SK-N-SH treated with all-trans-retinoic acid at 6 μM for 48 hours (cell line): ENCODE measurements around the gene ATP6V0B.

Source experiments
- ATAC-seq: fragments of 200-7000 bp; cut with Tn5 transposase; 3 replicates; pipeline ENCODE4 v1.9.1; 2020; ENCODE audit warnings: mild to moderate bottlenecking, moderate library complexity
- BACH2 ChIP-seq: fragments of 250-450 bp; sonication (Bioruptor Pico); IDR thresholded peaks from 2 replicates; pipeline ENCODE4 v1.9.0; 2021; ENCODE audit warnings: mild to moderate bottlenecking, borderline replicate concordance
- CSDC2 ChIP-seq: fragments of 250-450 bp; sonication (Bioruptor Pico); IDR thresholded peaks from 2 replicates; pipeline ENCODE4 v1.5.0; 2020; ENCODE audit warnings: mild to moderate bottlenecking, moderate library complexity
- ESRRG ChIP-seq: fragments of 250-450 bp; sonication (Bioruptor Pico); IDR thresholded peaks from 2 replicates; pipeline ENCODE4 v1.6.1; 2021; ENCODE audit warnings: mild to moderate bottlenecking
- GLIS3 ChIP-seq: fragments of 250-450 bp; sonication (Bioruptor Pico); IDR thresholded peaks from 2 replicates; pipeline ENCODE4 v1.5.0; 2020; ENCODE audit warnings: mild to moderate bottlenecking, moderate library complexity
- ISL1 ChIP-seq: fragments of 250-450 bp; sonication (Bioruptor Pico); IDR thresholded peaks from 2 replicates; pipeline ENCODE4 v2.1.2; 2022; ENCODE audit warnings: mild to moderate bottlenecking, moderate library complexity
- OSR1 ChIP-seq: fragments of 250-450 bp; sonication (Bioruptor Pico); IDR thresholded peaks from 2 replicates; pipeline ENCODE4 v1.8.0; 2022; ENCODE audit warnings: moderate library complexity, mild to moderate bottlenecking, inconsistent platforms
- PPARA ChIP-seq: fragments of 250-450 bp; sonication (Bioruptor Pico); IDR thresholded peaks from 2 replicates; pipeline ENCODE4 v1.5.0; 2020; ENCODE audit warnings: mild to moderate bottlenecking, borderline replicate concordance
- RARB ChIP-seq: fragments of 250-450 bp; sonication (Bioruptor Pico); IDR thresholded peaks from 2 replicates; pipeline ENCODE4 v1.8.0; 2021; ENCODE audit warnings: mild to moderate bottlenecking, moderate library complexity
- TCF4 ChIP-seq: fragments of 250-450 bp; sonication (Bioruptor Pico); IDR thresholded peaks from 2 replicates; pipeline ENCODE4 v1.8.0; 2021; ENCODE audit warnings: mild to moderate bottlenecking, moderate library complexity, borderline replicate concordance
- TOX ChIP-seq: fragments of 250-450 bp; sonication (Bioruptor Pico); IDR thresholded peaks from 2 replicates; pipeline ENCODE4 v1.8.0; 2021; ENCODE audit warnings: mild to moderate bottlenecking, moderate library complexity, borderline replicate concordance
- ZC3H10 ChIP-seq: fragments of 250-450 bp; sonication (Bioruptor Pico); IDR thresholded peaks from 2 replicates; pipeline ENCODE4 v1.5.1; 2021; ENCODE audit warnings: mild to moderate bottlenecking, moderate library complexity
- ZFP3 ChIP-seq: fragments of 250-450 bp; sonication (Bioruptor Pico); IDR thresholded peaks from 2 replicates; pipeline ENCODE4 v1.5.0; 2020; ENCODE audit warnings: mild to moderate bottlenecking, moderate library complexity
- ZFP30 ChIP-seq: fragments of 450-650 bp; formaldehyde crosslinking; IDR thresholded peaks from 2 replicates; pipeline ENCODE4 v1.5.0; 2022; ENCODE audit warnings: mild to moderate bottlenecking, moderate library complexity
- ZNF565 ChIP-seq: fragments of 450-650 bp; formaldehyde crosslinking; conservative IDR thresholded peaks from 2 replicates; pipeline ENCODE4 v1.5.0; 2020; ENCODE audit warnings: low read depth, mild to moderate bottlenecking, moderate library complexity
- ZNF70 ChIP-seq: fragments of 450-650 bp; formaldehyde crosslinking; IDR thresholded peaks from 2 replicates; pipeline ENCODE4 v1.5.0; 2020; ENCODE audit warnings: mild to moderate bottlenecking, moderate library complexity
- ZNF8 ChIP-seq: fragments of 450-650 bp; formaldehyde crosslinking; IDR thresholded peaks from 2 replicates; pipeline ENCODE4 v1.5.0; 2020; ENCODE audit warnings: mild to moderate bottlenecking, moderate library complexity
- TF ChIP-seq, protein P1 (sequence below): fragments of 250-450 bp; sonication (Bioruptor Pico); IDR thresholded peaks from 2 replicates; pipeline ENCODE4 v1.5.0; 2020; ENCODE audit warnings: mild to moderate bottlenecking, moderate library complexity
- TF ChIP-seq, protein P2 (sequence below): fragments of 250-450 bp; sonication (Bioruptor Pico); IDR thresholded peaks from 2 replicates; pipeline ENCODE4 v1.5.1; 2020; ENCODE audit warnings: low read depth, mild to moderate bottlenecking, moderate library complexity
- TF ChIP-seq, protein P3 (sequence below): fragments of 250-450 bp; sonication (Bioruptor Pico); IDR thresholded peaks from 2 replicates; pipeline ENCODE4 v1.8.0; 2021; ENCODE audit warnings: low read depth, mild to moderate bottlenecking, moderate library complexity, borderline replicate concordance

Gene ATP6V0B

DNA sequence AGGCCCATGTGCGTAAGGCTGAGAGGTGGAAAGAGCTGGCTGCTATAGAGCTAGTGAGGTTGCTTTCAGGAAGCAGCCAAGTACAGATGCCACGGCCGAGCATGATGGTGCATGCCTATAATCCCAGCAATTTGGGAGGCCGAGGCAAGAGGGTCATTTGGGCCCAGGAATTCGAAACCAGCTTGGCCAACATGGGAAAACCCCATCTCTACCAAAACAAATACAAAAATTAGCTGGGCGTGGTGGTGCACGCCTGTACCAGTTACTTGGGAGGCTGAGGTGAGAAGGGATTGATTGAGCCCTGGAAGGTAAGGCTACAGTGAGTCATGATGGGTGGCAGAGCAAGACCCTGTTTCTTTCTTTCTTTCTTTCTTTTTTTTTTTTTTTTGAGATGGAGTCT lies 19.3 kb downstream of the ATP6V0B start:
- TF ChIP-seq, protein P1, sequence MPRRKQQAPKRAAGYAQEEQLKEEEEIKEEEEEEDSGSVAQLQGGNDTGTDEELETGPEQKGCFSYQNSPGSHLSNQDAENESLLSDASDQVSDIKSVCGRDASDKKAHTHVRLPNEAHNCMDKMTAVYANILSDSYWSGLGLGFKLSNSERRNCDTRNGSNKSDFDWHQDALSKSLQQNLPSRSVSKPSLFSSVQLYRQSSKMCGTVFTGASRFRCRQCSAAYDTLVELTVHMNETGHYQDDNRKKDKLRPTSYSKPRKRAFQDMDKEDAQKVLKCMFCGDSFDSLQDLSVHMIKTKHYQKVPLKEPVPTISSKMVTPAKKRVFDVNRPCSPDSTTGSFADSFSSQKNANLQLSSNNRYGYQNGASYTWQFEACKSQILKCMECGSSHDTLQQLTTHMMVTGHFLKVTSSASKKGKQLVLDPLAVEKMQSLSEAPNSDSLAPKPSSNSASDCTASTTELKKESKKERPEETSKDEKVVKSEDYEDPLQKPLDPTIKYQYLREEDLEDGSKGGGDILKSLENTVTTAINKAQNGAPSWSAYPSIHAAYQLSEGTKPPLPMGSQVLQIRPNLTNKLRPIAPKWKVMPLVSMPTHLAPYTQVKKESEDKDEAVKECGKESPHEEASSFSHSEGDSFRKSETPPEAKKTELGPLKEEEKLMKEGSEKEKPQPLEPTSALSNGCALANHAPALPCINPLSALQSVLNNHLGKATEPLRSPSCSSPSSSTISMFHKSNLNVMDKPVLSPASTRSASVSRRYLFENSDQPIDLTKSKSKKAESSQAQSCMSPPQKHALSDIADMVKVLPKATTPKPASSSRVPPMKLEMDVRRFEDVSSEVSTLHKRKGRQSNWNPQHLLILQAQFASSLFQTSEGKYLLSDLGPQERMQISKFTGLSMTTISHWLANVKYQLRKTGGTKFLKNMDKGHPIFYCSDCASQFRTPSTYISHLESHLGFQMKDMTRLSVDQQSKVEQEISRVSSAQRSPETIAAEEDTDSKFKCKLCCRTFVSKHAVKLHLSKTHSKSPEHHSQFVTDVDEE (CRISPR knock-in tag), result no peak
- no peak for TF ChIP-seq CSDC2 (CRISPR knock-in tag)
- TF ChIP-seq TOX (CRISPR knock-in tag), result no peak
- TF ChIP-seq RARB (CRISPR knock-in tag), result no peak
- TF ChIP-seq TCF4 (CRISPR knock-in tag), result no peak
- no peak for TF ChIP-seq ZC3H10 (CRISPR knock-in tag)
- no peak for TF ChIP-seq ISL1 (CRISPR knock-in tag)
- TF ChIP-seq BACH2 (CRISPR knock-in tag), result no peak
- no peak for TF ChIP-seq OSR1 (CRISPR knock-in tag)
- TF ChIP-seq, protein P2, sequence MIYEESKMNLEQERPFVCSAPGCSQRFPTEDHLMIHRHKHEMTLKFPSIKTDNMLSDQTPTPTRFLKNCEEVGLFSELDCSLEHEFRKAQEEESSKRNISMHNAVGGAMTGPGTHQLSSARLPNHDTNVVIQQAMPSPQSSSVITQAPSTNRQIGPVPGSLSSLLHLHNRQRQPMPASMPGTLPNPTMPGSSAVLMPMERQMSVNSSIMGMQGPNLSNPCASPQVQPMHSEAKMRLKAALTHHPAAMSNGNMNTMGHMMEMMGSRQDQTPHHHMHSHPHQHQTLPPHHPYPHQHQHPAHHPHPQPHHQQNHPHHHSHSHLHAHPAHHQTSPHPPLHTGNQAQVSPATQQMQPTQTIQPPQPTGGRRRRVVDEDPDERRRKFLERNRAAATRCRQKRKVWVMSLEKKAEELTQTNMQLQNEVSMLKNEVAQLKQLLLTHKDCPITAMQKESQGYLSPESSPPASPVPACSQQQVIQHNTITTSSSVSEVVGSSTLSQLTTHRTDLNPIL (CRISPR knock-in tag), result no peak
- no peak for TF ChIP-seq ZNF565 (CRISPR knock-in tag)
- TF ChIP-seq ZNF8 (CRISPR knock-in tag), result no peak
- TF ChIP-seq GLIS3 (CRISPR knock-in tag), result no peak
- no peak for TF ChIP-seq ZFP3
- no peak for TF ChIP-seq ESRRG (CRISPR knock-in tag)
- ATAC-seq, result no peak

DNA sequence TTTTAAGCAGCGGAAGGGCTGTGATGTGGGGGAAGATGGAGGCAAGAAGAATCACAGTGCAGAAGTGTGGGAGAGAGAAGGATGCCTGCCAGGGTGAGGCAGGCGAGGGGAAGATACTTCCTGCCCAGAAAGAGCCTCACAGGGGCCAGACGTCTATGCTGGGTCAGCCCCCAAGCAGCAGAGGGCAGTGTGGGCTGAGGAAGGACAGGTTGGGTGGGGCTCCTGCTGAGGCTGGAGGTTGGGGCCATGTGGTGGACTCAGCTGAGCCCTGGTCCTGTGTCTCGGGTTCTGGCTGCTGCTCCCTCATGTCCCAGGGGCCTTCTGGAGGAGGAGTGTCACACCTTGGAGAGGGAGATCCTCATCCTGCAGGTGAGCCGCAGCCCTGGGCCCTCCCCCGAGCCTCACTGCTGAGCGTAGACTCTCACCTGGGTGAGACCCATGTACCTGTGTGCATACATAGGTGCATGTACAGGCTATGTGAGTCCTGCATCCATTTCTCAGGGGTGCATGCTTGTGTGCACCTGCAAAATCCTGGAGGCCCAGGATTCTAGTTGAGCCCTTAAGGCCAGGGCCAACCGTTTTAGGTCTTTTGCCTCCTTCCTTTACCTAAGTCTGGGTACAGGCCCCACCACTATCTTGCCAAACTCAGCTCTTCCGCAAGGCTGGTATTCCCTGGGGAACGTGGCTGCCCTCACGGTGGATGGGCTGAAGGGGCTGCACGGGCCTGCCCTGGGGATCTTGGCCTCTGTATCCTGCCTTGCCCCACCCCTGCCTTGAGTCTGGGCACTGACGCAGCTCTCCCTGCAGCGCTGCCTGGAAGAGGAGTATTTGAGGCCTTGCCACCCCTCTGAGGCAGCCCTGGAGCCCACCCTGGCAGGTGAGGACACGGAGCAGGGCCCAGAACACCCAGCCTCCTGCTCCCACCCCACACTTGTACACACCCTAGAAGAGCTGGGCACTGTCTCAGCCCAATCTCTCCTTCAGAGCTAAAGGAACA lies 20.3 kb downstream of the ATP6V0B start:
- ATAC-seq, result peak; percentile 25
- TF ChIP-seq, protein P1 (CRISPR knock-in tag), result no peak
- TF ChIP-seq ZNF70 (CRISPR knock-in tag), result no peak
- TF ChIP-seq PPARA (CRISPR knock-in tag), result no peak
- no peak for TF ChIP-seq ZC3H10 (CRISPR knock-in tag)
- TF ChIP-seq ESRRG (CRISPR knock-in tag), result no peak
- TF ChIP-seq, protein P2 (CRISPR knock-in tag), result no peak
- no peak for TF ChIP-seq TOX (CRISPR knock-in tag)
- TF ChIP-seq ZNF565 (CRISPR knock-in tag), result no peak
- TF ChIP-seq ZFP3, result no peak

DNA sequence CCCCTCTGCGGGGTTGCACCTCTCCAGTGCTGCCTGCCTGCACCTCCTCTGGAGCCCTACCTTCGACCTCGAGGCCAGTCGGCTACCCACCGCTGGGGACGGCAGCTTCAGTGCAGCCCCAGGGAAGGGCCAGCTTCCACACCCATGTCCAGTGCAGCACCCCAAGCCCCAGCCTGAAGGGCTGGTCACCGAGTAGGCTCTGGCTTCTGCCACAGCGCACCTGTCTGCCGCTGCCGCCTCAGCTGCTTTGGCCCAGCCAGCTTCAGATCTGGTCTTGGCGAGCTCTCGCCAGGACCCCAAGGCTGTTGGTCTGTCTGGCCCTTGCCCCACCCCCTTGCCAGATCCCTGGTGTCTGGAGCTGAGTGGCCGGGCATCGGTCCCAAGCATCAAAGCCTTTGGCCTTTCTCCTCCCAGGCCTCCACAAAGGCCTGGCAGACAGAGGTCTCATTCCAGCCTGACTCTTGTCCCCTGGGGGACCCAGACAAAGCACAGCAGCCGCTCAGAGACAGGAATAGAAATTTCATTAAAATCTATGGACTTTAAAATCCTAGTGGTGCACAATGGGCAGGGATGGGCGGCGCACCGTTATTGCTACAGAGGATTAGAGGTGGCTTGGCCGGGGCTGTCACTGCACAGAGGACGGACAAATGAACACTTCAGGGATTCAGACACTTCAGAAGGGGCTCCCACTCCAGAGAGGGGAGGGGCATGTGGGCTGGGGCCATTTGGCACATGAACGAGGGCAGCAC lies 21.4 kb downstream of the ATP6V0B start:
- no peak for ATAC-seq

More for the DNA sequence above, 21.4 kb downstream of the ATP6V0B start:
- TF ChIP-seq GLIS3 (CRISPR knock-in tag) (no peak), ZNF8 (CRISPR knock-in tag) (no peak), RARB (CRISPR knock-in tag) (no peak), ZFP30 (CRISPR knock-in tag) (no peak)
- TF ChIP-seq, protein P2 (CRISPR knock-in tag), result no peak
- TF ChIP-seq, protein P3, sequence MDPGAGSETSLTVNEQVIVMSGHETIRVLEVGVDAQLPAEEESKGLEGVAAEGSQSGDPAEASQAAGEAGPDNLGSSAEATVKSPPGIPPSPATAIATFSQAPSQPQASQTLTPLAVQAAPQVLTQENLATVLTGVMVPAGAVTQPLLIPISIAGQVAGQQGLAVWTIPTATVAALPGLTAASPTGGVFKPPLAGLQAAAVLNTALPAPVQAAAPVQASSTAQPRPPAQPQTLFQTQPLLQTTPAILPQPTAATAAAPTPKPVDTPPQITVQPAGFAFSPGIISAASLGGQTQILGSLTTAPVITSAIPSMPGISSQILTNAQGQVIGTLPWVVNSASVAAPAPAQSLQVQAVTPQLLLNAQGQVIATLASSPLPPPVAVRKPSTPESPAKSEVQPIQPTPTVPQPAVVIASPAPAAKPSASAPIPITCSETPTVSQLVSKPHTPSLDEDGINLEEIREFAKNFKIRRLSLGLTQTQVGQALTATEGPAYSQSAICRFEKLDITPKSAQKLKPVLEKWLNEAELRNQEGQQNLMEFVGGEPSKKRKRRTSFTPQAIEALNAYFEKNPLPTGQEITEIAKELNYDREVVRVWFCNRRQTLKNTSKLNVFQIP (CRISPR knock-in tag), result no peak
